ENCODE measurements around the gene DVL1.

The DVL1 gene

DNA sequence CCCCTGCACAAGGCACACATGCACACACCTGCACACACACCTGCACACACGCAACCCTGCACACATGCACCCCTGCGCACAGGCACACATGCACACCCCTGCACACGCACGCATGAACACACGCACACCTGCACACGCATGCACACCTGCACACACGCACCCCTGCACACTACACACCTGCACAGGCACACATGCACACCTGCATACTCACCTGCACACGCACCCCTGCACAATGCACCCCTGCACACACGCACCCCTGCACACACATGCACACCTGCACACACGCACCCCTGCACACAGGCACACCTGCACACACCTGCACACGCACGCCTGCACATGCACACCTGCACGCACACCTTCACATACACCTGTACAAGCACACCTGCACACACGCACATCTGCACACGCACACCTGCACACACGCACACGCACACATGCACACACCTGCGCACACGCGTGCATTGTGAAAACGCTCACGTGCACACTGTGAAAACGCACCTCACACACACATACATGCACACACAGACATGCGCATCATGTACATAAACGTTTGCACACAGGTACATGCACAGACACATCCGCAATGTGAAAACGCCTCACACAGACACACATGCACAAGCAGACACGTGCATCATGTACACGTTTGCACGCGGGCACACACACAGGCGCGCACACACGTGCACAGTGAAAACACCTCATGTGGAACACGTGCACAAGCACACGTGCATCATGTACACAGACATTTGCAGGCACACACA is 8.2 kb downstream of the DVL1 start:
- H3K27ac ChIP-seq (ENCODE audit: low read depth, low read length), result no peak overlapping the region
- no peak overlapping the region for H2AFZ ChIP-seq (ENCODE audit: low read length, unreplicated experiment)
- H3K4me1 ChIP-seq (ENCODE audit: control insufficient read depth, insufficient read depth, low read length, unreplicated experiment), result peaks cover 22% of the 10 kb centered on the region
- H3K27me3 ChIP-seq (ENCODE audit: insufficient read depth, low read length), result no peaks in the 10 kb centered on the region
- H3K79me2 ChIP-seq (ENCODE audit: control insufficient read depth, insufficient read depth, low read length, unreplicated experiment), result peaks cover 39% of the 10 kb centered on the region
- no peak overlapping the region for H3K4me3 ChIP-seq (ENCODE audit: low read depth, low read length)
- peaks cover 11% of the 10 kb centered on the region; the same call in 1 of the 2 replicates for H3K36me3 ChIP-seq (ENCODE audit: insufficient read depth, low read length)

DNA sequence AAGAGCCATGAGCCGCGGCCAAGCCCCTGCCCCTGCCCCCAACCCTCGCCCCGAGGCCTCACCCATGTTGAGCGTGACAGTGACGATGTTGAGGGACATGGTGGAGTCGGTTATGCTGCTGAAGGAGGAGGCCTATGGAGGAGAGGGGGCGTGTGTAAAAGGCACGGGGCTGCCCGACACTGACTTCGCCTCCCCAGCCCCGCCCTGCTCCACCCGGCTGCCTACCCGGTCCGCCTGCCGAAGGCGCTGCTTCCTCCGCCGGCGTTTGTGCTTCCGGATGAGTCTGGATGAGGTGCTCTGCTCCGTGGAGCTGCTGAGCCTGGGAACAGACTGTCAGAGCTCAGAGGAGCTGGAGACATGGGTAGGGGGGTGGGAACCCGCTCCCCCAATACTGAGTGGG is 9.0 kb downstream of the DVL1 start:
- Histone ChIP-seq H3K36me3 (ENCODE audit: insufficient read depth, low read length) (peaks cover 11% of the 10 kb centered on the region; the same call in 1 of the 2 replicates), H3K27me3 (ENCODE audit: insufficient read depth, low read length) (no peaks in the 10 kb centered on the region), H3K4me3 (ENCODE audit: low read depth, low read length) (no peak overlapping the region), H2AFZ (ENCODE audit: low read length, unreplicated experiment) (no peak overlapping the region), H3K27ac (ENCODE audit: low read depth, low read length) (no peak overlapping the region), H3K4me1 (ENCODE audit: control insufficient read depth, insufficient read depth, low read length, unreplicated experiment) (peaks cover 14% of the 10 kb centered on the region), H3K79me2 (ENCODE audit: control insufficient read depth, insufficient read depth, low read length, unreplicated experiment) (peaks cover 32% of the 10 kb centered on the region)

DNA sequence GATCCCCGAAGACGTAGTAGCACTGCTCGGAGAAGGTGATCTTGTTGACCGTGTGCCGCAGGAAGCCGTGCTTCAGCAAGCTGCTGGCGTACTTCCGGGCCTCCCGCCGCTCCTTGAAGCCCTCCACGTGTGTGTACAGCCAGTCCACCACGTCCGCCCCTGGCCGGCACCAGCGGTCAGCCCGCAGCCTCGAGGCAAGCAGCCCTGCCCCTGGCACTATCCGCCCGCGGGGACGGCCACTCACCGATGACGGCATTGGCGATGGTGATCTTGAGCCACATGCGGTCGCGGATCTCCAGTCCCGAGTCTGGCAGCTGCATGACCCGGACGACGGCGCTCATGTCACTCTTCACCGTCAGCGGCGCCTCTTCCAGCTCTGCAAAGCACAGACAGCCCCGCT is 10.9 kb downstream of the DVL1 start:
- H3K4me1 ChIP-seq (ENCODE audit: control insufficient read depth, insufficient read depth, low read length, unreplicated experiment), result peaks cover 2% of the 10 kb centered on the region
- no peak overlapping the region for H3K27ac ChIP-seq (ENCODE audit: low read depth, low read length)
- H2AFZ ChIP-seq (ENCODE audit: low read length, unreplicated experiment), result no peak overlapping the region
- H3K27me3 ChIP-seq (ENCODE audit: insufficient read depth, low read length), result no peaks in the 10 kb centered on the region
- no peak overlapping the region for H3K4me3 ChIP-seq (ENCODE audit: low read depth, low read length)
- peaks cover 13% of the 10 kb centered on the region for H3K79me2 ChIP-seq (ENCODE audit: control insufficient read depth, insufficient read depth, low read length, unreplicated experiment)
- H3K36me3 ChIP-seq (ENCODE audit: insufficient read depth, low read length), result peaks cover 11% of the 10 kb centered on the region; the same call in 1 of the 2 replicates

DNA sequence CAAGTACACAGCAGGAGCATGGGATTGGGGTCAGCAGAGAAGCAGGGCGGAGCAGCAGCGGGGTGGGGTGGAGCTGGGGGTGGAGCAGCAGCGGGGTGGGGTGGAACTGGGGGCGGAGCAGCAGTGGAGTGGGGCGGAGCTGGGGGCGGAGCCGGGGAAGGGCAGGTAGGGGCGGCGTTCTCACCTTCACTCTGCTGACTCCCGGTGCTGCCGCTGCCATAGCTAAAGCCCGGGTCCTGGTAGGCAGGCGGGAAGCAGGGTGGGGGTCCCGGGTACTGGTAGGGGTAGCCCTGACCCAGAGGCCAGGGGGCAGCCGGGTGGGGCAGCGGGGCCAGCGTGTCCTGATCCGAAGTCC is 11.4 kb downstream of the DVL1 start:
- H3K36me3 ChIP-seq (ENCODE audit: insufficient read depth, low read length), result peaks cover 11% of the 10 kb centered on the region; the same call in 1 of the 2 replicates
- H2AFZ ChIP-seq (ENCODE audit: low read length, unreplicated experiment), result no peak overlapping the region
- H3K79me2 ChIP-seq (ENCODE audit: control insufficient read depth, insufficient read depth, low read length, unreplicated experiment), result peaks cover 7% of the 10 kb centered on the region
- no peaks in the 10 kb centered on the region for H3K27me3 ChIP-seq (ENCODE audit: insufficient read depth, low read length)
- H3K27ac ChIP-seq (ENCODE audit: low read depth, low read length), result no peak overlapping the region
- H3K4me1 ChIP-seq (ENCODE audit: control insufficient read depth, insufficient read depth, low read length, unreplicated experiment), result no peaks in the 10 kb centered on the region
- no peak overlapping the region for H3K4me3 ChIP-seq (ENCODE audit: low read depth, low read length)

DNA sequence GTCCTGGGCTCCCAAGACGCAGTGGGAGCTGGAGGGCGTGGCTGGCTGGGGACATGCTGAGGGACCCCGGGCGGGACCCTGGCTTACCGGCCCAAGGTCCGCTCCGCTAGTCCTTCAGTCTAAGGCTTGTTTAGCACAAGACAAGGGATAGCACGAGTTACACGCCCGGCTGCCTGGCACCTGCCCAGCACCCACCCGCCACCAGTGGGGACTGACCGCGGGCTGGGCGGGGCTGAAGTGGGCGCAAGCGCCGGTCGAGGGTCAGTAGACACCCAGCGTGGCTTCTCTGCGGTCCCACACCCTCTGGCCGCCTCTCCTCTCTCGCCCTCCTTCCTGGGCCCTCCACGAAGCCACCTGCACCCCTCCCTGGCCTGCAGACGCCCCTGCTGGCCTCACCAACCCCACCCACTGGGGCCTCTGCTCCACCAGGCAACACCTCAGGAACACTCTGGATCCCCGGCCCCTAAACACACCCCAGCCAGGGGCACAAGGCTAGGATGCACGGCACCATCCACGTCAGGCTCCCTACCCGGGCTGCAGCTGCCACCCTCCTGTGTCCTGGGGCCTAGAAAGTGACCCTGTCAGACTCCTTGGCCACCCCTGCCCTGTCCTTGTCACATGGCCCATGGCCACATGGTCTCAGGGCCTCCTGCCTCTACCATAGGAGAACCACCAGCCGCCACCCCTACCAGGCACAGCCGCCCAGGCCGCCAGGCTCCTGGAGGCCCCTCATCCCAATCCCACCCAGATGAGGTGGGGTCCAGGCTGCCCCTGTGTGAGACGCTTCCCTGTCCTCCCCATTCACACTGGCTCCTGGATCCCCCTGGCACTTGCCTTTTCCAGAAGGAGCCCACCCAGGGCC is 12.1 kb downstream of the DVL1 start:
- Histone ChIP-seq H3K79me2 (ENCODE audit: control insufficient read depth, insufficient read depth, low read length, unreplicated experiment) (peaks cover 2% of the 10 kb centered on the region), H3K36me3 (ENCODE audit: insufficient read depth, low read length) (peaks cover 11% of the 10 kb centered on the region; the same call in 1 of the 2 replicates), H3K4me1 (ENCODE audit: control insufficient read depth, insufficient read depth, low read length, unreplicated experiment) (no peaks in the 10 kb centered on the region), H3K4me3 (ENCODE audit: low read depth, low read length) (no peak overlapping the region), H3K27me3 (ENCODE audit: insufficient read depth, low read length) (no peaks in the 10 kb centered on the region), H2AFZ (ENCODE audit: low read length, unreplicated experiment) (no peak overlapping the region), H3K27ac (ENCODE audit: low read depth, low read length) (no peak overlapping the region)

DNA sequence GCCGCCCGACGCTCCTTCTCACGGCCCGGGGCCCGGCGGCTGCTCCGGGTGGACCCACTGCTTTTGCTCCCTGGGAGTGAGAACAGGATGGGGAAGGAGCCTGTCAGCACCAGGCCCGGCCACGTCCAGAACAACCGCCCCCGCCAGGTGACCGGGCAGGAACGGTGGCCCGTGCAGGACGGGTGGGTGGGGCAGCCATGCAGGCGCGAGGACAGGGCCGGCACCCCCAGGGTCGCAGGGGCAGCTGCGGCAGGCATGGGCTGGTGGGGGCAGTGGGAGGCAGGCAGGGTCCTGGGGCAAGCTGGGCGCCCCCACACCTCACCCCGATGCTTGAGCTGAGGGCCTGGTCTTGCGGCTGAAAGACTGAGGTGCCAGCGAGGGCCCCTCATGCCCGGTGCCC is 12.8 kb downstream of the DVL1 start:
- H3K4me1 ChIP-seq (ENCODE audit: control insufficient read depth, insufficient read depth, low read length, unreplicated experiment), result no peaks in the 10 kb centered on the region
- H3K4me3 ChIP-seq (ENCODE audit: low read depth, low read length), result no peak overlapping the region
- no peak overlapping the region for H2AFZ ChIP-seq (ENCODE audit: low read length, unreplicated experiment)
- H3K27me3 ChIP-seq (ENCODE audit: insufficient read depth, low read length), result no peaks in the 10 kb centered on the region
- H3K36me3 ChIP-seq (ENCODE audit: insufficient read depth, low read length), result peaks cover 9% of the 10 kb centered on the region; the same call in 1 of the 2 replicates
- no peak overlapping the region for H3K27ac ChIP-seq (ENCODE audit: low read depth, low read length)
- no peaks in the 10 kb centered on the region for H3K79me2 ChIP-seq (ENCODE audit: control insufficient read depth, insufficient read depth, low read length, unreplicated experiment)

DNA sequence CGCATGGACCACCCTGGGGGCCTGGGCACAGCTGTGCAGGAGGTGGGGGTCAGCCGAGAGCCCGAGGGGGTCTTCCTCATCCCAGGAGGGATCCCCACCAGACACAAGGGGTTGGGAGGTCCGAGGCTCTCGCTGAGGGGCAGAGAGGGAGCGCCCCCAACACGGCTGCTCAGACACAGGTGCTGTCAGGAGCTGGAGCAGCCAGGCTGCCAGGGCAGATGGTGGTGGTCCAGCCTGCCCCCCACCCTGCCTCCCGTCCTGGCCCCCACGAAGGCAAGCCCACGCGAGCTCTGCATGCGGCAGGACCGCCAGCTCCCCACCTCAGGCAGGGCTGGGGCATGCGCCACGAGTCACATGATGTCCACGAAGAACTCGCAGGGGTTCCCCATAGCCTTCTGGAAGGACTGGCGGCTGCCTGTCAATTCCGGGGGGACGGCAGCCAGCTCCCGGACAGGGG is 13.4 kb downstream of the DVL1 start:
- Histone ChIP-seq H3K4me3 (ENCODE audit: low read depth, low read length) (no peak overlapping the region), H3K27me3 (ENCODE audit: insufficient read depth, low read length) (no peaks in the 10 kb centered on the region), H3K36me3 (ENCODE audit: insufficient read depth, low read length) (peaks cover 3% of the 10 kb centered on the region; the same call in 1 of the 2 replicates), H3K4me1 (ENCODE audit: control insufficient read depth, insufficient read depth, low read length, unreplicated experiment) (no peaks in the 10 kb centered on the region), H2AFZ (ENCODE audit: low read length, unreplicated experiment) (no peak overlapping the region), H3K79me2 (ENCODE audit: control insufficient read depth, insufficient read depth, low read length, unreplicated experiment) (no peaks in the 10 kb centered on the region), H3K27ac (ENCODE audit: low read depth, low read length) (no peak overlapping the region)

DNA sequence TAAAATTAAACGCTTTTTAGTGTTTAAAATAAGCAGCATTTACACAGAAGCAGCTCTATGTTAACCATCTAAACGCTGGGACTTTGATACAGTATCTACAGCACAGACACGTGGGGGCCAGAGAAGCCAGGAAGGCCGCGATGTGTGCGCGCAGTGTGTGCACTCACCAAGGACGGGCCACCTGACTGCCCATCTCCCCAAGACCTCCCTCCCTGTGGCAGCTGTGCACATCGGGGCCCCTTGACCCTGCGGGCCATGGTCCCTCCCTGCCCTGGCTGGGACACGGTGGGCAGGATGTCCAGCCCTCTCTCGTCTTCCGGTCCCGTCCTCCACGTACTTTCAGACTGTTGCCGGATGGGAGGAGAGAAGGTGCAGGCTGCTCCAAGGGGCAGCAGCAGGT is 13.9 kb downstream of the DVL1 start:
- H3K27me3 ChIP-seq (ENCODE audit: insufficient read depth, low read length), result no peaks in the 10 kb centered on the region
- H3K4me3 ChIP-seq (ENCODE audit: low read depth, low read length), result no peak overlapping the region
- H3K27ac ChIP-seq (ENCODE audit: low read depth, low read length), result no peak overlapping the region
- H2AFZ ChIP-seq (ENCODE audit: low read length, unreplicated experiment), result no peak overlapping the region
- peaks cover 3% of the 10 kb centered on the region for H3K4me1 ChIP-seq (ENCODE audit: control insufficient read depth, insufficient read depth, low read length, unreplicated experiment)
- peaks cover 3% of the 10 kb centered on the region; the same call in 1 of the 2 replicates for H3K36me3 ChIP-seq (ENCODE audit: insufficient read depth, low read length)
- no peaks in the 10 kb centered on the region for H3K79me2 ChIP-seq (ENCODE audit: control insufficient read depth, insufficient read depth, low read length, unreplicated experiment)

DNA sequence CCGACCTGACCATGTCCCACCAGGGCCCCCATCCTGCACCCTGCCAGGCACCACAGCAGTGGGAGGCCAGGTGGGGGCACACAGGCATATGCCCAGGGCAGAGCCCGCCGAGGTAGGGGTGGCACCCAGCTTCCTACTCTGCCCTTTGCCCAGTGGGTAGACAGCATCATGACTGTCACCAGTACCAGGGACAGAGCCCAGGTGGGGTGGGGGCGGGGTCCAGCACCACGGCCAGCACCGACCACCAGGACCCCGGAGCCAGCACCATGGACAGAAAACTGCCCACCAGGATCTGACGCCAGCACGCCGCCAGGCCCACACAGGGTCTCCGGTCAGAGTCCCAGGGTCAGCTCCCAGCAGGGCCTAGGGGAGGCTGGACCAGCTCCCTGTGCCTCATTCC is 14.4 kb downstream of the DVL1 start:
- Histone ChIP-seq H3K27me3 (ENCODE audit: insufficient read depth, low read length) (no peaks in the 10 kb centered on the region), H3K79me2 (ENCODE audit: control insufficient read depth, insufficient read depth, low read length, unreplicated experiment) (no peaks in the 10 kb centered on the region), H3K4me3 (ENCODE audit: low read depth, low read length) (no peak overlapping the region), H3K36me3 (ENCODE audit: insufficient read depth, low read length) (peaks cover 3% of the 10 kb centered on the region; the same call in 1 of the 2 replicates), H3K4me1 (ENCODE audit: control insufficient read depth, insufficient read depth, low read length, unreplicated experiment) (peaks cover 3% of the 10 kb centered on the region), H3K27ac (ENCODE audit: low read depth, low read length) (no peak overlapping the region), H2AFZ (ENCODE audit: low read length, unreplicated experiment) (no peak overlapping the region)

DNA sequence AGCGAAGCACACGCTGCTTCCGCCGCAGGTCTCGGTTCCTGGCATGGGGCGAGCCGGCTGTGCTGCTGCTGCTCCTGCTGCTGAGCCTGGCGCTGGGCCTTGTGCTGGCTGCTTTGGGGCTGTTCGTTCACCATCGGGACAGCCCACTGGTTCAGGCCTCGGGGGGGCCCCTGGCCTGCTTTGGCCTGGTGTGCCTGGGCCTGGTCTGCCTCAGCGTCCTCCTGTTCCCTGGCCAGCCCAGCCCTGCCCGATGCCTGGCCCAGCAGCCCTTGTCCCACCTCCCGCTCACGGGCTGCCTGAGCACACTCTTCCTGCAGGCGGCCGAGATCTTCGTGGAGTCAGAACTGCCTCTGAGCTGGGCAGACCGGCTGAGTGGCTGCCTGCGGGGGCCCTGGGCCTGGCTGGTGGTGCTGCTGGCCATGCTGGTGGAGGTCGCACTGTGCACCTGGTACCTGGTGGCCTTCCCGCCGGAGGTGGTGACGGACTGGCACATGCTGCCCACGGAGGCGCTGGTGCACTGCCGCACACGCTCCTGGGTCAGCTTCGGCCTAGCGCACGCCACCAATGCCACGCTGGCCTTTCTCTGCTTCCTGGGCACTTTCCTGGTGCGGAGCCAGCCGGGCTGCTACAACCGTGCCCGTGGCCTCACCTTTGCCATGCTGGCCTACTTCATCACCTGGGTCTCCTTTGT is 15.5 kb downstream of the DVL1 start:
- no peak overlapping the region for H3K27ac ChIP-seq (ENCODE audit: low read depth, low read length)

More for the DNA sequence above, 15.5 kb downstream of the DVL1 start:
- Histone ChIP-seq H3K27me3 (ENCODE audit: insufficient read depth, low read length) (no peaks in the 10 kb centered on the region), H3K4me3 (ENCODE audit: low read depth, low read length) (no peak overlapping the region), H3K79me2 (ENCODE audit: control insufficient read depth, insufficient read depth, low read length, unreplicated experiment) (no peaks in the 10 kb centered on the region), H3K4me1 (ENCODE audit: control insufficient read depth, insufficient read depth, low read length, unreplicated experiment) (peaks cover 3% of the 10 kb centered on the region), H2AFZ (ENCODE audit: low read length, unreplicated experiment) (no peak overlapping the region), H3K36me3 (ENCODE audit: insufficient read depth, low read length) (peaks cover 3% of the 10 kb centered on the region; the same call in 1 of the 2 replicates)

Measured in ACC112 (cell line).